ENCODE measurements around the gene PLXDC2.
"Not testable (repeated sequence)": the region's sequence is repeated elsewhere in the genome, so short reads cannot be mapped to it uniquely, and the experiment has no call there.

DNA sequence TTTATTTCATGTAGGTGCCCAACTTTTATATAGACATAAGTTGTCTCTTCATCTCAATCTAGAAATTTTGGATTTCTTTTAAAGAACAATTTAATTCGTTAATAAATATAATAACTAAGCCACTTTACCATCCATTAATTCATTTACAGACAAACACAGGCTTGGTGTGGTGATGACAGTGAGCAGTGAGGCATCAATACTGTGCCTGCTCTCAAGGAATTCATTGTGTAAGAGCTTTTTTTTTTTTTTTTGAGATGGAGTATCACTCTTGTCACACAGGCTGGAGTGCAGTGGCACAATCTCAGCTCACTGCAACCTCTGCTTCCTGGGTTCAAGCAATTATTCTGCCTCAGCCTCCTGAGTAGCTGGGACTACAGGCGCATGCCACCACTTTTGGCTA is 185.8 kb downstream of the PLXDC2 start:
- TF ChIP-seq ZNF274 (IDR thresholded peaks at IDR 0.05; ENCODE audit: insufficient read depth, insufficient read length); SIN3A (IDR thresholded peaks at IDR 0.05; ENCODE audit: low read depth, low read length); NR2C2 (IDR thresholded peaks at IDR 0.05; ENCODE audit: borderline replicate concordance, control insufficient read depth, insufficient read length, low read depth); FOXK2 (IDR thresholded peaks at IDR 0.05); NFXL1 (IDR thresholded peaks at IDR 0.05; ENCODE audit: borderline replicate concordance); RAD51 (IDR thresholded peaks at IDR 0.05); EP300 (IDR thresholded peaks at IDR 0.05; ENCODE audit: borderline replicate concordance in 1 of 2, control insufficient read depth in 1 of 2, low read depth in 2 of 2, low read length in 2 of 2); BACH1 (IDR thresholded peaks at IDR 0.05; ENCODE audit: borderline replicate concordance); POLR2AphosphoS5 (IDR thresholded peaks at IDR 0.05; ENCODE audit: low read length); POLR2A (IDR thresholded peaks at IDR 0.05; ENCODE audit: low read depth, low read length): not testable (repeated sequence)
- TF ChIP-seq, protein P1, sequence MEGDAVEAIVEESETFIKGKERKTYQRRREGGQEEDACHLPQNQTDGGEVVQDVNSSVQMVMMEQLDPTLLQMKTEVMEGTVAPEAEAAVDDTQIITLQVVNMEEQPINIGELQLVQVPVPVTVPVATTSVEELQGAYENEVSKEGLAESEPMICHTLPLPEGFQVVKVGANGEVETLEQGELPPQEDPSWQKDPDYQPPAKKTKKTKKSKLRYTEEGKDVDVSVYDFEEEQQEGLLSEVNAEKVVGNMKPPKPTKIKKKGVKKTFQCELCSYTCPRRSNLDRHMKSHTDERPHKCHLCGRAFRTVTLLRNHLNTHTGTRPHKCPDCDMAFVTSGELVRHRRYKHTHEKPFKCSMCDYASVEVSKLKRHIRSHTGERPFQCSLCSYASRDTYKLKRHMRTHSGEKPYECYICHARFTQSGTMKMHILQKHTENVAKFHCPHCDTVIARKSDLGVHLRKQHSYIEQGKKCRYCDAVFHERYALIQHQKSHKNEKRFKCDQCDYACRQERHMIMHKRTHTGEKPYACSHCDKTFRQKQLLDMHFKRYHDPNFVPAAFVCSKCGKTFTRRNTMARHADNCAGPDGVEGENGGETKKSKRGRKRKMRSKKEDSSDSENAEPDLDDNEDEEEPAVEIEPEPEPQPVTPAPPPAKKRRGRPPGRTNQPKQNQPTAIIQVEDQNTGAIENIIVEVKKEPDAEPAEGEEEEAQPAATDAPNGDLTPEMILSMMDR (IDR thresholded peaks at IDR 0.05 in 2 of 3, conservative IDR thresholded peaks at IDR 0.05 in 1 of 3; ENCODE audit: control insufficient read depth in 2 of 3, extremely low read depth in 1 of 3, insufficient read depth in 1 of 3, low read depth in 3 of 3, low read length in 3 of 3): not testable (repeated sequence)
- TF ChIP-seq, protein P2, sequence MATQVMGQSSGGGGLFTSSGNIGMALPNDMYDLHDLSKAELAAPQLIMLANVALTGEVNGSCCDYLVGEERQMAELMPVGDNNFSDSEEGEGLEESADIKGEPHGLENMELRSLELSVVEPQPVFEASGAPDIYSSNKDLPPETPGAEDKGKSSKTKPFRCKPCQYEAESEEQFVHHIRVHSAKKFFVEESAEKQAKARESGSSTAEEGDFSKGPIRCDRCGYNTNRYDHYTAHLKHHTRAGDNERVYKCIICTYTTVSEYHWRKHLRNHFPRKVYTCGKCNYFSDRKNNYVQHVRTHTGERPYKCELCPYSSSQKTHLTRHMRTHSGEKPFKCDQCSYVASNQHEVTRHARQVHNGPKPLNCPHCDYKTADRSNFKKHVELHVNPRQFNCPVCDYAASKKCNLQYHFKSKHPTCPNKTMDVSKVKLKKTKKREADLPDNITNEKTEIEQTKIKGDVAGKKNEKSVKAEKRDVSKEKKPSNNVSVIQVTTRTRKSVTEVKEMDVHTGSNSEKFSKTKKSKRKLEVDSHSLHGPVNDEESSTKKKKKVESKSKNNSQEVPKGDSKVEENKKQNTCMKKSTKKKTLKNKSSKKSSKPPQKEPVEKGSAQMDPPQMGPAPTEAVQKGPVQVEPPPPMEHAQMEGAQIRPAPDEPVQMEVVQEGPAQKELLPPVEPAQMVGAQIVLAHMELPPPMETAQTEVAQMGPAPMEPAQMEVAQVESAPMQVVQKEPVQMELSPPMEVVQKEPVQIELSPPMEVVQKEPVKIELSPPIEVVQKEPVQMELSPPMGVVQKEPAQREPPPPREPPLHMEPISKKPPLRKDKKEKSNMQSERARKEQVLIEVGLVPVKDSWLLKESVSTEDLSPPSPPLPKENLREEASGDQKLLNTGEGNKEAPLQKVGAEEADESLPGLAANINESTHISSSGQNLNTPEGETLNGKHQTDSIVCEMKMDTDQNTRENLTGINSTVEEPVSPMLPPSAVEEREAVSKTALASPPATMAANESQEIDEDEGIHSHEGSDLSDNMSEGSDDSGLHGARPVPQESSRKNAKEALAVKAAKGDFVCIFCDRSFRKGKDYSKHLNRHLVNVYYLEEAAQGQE (IDR thresholded peaks at IDR 0.05; ENCODE audit: low read depth, low read length): not testable (repeated sequence)
- TF ChIP-seq, protein P3, sequence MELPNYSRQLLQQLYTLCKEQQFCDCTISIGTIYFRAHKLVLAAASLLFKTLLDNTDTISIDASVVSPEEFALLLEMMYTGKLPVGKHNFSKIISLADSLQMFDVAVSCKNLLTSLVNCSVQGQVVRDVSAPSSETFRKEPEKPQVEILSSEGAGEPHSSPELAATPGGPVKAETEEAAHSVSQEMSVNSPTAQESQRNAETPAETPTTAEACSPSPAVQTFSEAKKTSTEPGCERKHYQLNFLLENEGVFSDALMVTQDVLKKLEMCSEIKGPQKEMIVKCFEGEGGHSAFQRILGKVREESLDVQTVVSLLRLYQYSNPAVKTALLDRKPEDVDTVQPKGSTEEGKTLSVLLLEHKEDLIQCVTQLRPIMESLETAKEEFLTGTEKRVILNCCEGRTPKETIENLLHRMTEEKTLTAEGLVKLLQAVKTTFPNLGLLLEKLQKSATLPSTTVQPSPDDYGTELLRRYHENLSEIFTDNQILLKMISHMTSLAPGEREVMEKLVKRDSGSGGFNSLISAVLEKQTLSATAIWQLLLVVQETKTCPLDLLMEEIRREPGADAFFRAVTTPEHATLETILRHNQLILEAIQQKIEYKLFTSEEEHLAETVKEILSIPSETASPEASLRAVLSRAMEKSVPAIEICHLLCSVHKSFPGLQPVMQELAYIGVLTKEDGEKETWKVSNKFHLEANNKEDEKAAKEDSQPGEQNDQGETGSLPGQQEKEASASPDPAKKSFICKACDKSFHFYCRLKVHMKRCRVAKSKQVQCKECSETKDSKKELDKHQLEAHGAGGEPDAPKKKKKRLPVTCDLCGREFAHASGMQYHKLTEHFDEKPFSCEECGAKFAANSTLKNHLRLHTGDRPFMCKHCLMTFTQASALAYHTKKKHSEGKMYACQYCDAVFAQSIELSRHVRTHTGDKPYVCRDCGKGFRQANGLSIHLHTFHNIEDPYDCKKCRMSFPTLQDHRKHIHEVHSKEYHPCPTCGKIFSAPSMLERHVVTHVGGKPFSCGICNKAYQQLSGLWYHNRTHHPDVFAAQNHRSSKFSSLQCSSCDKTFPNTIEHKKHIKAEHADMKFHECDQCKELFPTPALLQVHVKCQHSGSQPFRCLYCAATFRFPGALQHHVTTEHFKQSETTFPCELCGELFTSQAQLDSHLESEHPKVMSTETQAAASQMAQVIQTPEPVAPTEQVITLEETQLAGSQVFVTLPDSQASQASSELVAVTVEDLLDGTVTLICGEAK (IDR thresholded peaks at IDR 0.05; ENCODE audit: borderline replicate concordance): not testable (repeated sequence)
